Activated CD4-positive, CD25-positive, alpha-beta regulatory T cell (primary cell): Measurements from ENCODE around the gene PRR12.

Source experiments
- DNase-seq, 4 experiments: peaks; one replicate each; lab custom pipeline; 2025; lab: John Stamatoyannopoulos, UW

Gene PRR12

DNA sequence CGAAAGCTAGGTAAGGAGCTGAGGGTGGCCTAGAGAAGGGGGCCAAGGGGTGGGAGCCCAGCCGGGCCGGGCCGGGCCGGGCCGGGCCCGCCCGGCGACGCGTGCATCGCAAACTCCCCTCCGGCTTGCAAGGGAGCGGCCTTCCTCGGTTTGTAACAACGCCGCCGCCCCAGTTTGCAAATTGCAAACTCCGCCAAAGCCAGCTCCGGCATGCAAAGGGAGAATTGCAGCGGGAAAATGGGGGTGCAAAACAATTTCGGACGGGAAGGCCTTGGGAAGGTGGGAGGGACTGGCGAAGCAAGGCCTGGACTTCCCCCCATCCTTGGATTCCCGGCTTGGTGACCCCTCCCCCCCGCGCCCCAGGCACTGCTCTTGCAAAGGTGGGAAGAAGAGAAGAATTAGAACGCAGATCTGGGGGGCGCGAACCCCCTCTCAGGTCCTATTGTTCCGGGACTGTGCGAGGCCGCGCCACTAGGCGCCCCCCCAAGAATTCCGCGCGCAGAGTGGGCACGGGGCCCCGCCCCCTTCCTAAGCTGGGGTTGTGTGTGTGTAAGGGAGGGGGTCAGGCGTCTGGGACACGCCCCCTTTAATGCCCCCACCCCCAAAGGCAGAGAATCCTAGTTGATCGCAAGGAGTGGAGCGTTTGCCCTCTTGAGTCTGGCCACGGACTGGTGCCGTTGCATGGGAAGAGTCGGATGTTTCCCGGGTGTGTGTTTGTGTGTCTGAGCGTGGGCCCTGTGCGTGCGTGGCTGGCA lies 926 bp downstream of the PRR12 start:
- no peak for DNase-seq

DNA sequence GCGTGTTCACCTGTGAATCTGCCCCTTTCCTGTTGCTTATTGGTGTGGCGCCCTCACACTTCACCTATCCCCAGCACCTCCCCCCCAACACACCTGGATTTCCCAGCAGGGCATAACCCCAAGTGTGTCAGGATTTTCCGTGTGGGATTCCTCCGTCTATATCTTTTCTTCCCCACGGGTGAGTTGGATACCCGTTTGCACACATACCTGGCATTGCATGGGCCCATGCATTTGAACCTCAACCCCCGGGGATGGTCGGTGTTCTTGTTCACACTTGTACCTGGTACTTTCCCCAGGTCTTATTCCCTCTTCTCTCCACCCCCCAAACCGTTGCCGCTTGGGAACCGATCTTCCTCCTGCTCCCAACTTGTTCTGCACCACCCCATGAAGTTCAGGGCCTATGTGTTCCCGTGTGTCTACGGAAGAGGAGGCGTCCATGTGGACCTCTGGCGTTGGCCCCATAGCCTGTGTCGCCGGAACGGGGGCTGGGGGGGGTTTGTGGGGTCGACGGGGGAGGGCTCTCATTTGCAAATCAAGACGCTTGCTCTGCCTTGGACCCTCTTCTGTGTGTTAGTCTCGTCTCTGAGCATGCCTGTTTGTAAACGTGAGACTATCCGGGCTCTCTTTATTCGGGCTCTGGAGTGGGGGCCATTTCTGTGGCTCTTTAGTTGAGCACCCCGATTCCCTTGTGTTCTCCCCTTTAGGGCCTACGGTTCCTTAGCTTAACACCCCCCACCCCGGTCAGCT lies 1.7 kb downstream of the PRR12 start:
- DNase-seq = no peak

DNA sequence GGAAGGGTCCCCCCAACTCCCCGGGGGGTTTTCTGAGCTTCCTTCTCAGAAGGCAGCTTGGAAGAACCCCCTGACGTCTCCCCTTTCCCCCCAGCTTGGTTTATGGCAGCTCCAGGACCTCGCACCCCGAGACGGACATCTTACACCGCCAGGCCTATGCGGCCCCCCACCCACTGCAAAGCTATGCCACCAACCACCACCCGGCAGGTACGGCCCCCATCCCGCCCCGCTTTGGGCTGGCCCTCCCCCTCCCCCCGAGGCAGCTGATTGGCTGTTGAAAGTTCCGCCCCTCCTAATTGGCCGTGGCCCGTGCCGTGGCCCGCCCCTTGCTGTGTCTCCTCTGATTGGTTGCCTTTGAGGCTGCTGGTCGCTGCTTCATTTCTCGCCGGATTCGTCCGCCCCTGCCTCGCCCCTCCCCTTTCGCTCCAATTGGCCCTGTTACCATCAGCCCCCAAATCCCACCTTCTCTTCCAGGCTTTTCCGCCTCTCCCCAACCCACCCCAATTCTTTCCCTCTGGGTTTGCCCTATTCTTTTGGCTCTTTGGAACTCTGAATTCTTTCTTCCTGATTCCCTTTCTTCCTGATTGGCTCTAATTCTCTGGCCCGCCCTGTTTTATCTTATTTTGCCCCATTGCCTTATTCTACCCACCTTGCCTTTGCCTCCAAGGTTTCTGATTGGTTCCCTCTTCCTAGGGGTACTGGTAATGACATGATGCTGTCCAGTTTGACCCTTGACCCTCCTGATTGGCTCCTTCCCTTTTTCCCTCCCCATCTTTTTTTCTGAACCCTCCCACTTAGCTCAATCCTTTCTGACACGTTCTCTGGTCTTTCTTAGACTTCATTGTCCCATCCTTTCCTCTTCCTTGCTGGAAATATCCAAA lies 2.5 kb downstream of the PRR12 start:
- peak; percentile 82 to 87 (median 84) for DNase-seq

DNA sequence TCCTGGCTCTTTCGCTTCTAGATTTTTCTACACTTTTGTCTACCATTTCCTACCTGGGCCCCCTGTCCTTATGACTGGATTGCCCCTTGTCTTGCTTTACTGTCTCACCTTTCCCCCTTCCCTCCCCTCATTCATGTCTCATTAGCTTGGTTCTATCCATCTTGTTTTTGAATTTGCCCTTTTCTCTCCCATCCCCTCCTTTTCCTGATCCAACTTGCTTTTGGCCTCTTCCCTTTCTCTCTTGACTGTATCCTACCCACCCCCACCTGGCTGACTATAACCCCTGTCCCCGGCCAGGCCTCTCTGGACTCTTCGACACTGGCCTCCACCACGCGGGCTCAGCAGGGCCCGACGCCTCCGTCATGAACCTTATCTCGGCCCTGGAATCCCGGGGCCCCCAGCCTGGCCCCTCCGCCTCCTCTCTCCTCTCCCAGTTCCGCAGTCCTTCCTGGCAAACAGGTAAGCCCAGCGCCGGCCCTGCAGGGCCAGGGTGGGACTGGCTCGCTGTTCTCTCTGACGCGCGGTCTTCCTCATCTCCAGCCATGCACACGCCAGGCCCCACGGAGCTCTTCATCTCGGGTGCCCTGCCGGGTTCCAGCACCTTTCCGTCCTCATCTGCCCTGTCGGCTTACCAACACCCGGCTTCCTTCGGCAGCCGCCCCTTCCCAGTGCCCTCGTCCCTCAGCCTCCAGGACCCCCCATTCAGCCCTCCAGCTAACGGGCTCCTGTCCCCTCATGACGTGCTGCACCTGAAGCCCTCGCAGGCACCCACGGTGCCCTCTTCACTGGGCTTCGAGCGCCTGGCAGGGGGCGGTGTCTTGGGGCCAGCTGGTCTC lies 3.4 kb downstream of the PRR12 start:
- no peak for DNase-seq

DNA sequence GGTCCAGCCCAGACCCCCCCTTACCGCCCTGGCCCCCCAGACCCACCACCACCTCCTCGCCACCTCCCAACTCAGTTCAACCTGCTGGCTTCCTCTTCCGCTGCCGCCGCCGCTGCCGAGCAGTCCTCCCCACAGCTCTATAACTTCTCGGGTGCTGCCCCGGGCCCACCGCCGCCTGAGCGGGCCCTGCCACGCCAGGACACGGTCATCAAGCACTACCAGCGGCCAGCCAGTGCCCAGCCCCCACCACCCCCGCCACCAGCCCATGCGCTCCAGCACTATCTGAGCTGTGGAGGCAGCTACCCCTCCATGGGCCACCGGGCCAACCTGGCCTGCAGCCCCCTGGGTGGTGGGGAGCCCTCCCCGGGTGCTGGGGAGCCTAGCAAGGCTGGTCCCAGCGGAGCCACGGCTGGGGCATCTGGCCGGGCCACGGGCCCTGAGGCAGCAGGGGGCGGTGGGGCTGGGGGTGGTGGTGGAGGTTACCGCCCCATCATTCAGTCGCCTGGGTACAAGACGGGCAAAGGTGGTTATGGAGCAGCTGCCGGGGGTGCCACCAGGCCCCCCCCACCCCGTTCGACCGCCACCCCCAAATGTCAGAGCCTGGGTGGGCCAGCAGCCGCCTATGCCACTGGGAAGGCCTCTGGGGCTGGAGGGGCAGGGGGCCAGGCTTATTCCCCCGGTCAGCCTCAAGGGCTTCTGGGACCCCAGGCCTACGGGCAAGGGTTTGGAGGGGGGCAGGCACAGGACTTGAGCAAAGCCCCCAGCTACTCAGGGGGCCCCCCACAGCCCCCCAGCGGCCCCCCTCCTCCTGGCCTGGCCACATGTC lies 4.2 kb downstream of the PRR12 start:
- DNase-seq = no peak

DNA sequence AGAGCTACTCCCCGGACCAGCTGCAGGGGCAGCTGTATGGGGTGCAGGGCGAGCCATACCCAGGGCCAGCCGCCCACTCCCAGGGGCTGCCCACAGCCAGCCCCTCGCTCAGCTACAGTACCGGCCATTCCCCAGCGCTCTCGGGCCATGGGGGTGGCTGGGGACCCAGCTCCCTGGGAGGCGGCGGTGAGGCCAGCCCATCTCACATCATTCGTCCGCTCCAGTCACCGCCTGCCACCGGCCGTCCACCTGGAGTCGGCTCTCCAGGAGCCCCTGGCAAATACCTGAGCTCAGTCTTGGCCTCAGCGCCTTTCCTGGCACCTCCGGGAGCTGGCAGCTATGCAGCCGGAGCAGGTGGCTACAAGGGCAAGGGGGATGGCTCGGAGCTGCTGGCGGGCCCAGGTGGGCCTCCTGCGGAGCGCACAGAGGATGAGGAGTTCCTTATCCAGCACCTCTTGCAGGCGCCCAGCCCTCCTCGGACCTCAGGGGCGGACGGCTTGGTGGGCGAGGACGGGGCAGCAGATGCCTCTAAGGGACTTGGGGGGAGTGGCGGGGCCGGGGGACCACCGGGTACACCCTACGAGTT lies 4.9 kb downstream of the PRR12 start:
- no peak for DNase-seq

DNA sequence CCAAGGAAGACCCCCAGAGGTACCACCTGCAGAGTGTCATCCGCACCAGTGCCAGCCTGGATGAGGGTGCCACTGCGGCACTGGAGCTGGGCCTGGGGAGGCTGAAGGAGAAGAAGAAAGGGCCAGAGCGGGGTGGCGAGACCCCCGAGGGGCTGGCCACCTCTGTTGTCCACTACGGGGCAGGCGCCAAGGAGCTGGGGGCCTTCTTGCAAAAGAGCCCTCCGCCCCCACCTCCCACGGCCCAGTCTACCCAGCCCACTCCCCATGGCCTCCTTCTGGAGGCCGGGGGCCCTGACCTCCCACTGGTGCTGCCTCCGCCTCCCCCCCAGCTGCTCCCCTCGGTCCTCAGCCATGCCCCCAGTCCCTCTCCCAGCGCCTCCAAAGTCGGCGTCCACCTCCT lies 5.4 kb downstream of the PRR12 start:
- no peak for DNase-seq

DNA sequence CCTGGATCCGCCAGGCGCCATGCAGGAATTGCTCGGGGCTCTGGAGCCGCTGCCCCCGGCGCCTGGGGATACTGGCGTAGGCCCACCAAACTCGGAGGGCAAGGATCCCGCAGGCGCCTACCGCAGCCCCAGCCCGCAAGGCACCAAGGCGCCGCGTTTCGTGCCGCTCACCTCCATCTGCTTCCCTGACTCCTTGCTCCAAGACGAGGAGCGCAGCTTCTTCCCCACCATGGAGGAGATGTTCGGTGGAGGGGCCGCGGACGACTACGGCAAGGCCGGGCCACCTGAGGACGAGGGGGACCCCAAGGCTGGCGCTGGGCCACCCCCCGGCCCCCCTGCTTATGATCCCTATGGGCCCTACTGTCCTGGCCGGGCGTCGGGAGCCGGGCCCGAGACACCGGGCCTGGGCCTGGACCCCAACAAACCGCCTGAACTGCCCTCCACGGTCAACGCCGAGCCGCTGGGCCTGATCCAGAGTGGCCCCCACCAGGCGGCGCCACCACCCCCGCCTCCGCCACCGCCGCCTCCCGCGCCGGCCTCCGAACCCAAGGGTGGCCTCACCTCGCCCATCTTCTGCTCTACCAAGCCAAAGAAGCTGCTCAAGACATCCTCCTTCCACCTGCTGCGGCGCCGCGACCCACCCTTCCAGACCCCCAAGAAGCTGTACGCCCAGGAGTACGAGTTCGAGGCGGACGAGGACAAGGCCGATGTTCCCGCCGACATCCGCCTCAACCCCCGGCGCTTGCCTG lies 6.1 kb downstream of the PRR12 start:
- no peak for DNase-seq

DNA sequence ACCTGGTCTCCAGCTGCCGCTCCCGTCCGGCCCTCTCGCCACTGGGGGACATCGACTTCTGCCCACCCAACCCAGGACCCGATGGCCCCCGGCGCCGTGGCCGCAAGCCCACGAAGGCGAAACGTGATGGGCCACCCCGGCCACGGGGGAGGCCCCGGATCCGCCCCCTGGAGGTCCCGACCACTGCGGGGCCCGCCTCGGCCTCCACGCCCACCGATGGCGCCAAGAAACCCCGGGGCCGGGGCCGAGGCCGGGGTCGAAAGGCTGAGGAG lies 6.7 kb downstream of the PRR12 start:
- no peak for DNase-seq

DNA sequence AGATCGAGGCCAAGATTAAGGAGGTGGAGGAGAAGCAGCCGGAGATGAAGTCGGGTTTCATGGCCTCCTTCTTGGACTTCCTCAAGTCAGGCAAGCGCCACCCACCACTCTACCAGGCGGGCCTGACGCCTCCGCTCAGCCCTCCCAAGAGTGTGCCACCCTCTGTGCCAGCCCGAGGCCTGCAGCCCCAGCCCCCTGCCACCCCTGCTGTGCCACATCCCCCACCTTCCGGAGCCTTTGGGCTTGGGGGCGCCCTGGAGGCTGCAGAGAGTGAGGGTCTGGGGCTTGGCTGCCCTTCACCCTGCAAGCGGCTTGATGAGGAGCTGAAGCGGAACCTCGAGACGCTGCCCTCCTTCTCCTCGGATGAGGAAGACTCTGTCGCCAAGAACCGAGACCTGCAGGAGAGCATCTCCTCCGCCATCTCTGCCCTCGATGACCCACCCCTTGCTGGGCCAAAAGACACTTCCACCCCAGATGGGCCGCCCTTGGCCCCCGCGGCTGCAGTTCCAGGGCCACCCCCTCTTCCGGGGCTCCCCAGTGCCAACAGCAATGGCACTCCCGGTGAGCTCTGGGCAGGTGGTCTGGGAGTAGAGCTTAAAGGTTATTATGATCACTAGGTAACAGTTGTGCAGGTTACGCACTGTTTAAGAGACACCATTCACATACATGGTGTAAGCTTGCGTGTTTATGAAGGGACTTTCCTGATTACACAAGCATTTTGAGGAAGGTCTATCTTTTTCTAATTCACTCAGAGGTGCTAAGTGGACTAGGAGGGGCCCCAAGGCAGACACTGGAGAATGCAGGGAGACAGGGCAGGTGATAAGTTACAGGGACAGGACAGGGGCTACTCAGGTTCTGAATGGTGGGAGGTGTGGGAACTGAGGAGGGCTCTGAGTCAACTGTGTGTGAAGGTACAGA lies 8.7 kb downstream of the PRR12 start:
- DNase-seq = no peak

DNA sequence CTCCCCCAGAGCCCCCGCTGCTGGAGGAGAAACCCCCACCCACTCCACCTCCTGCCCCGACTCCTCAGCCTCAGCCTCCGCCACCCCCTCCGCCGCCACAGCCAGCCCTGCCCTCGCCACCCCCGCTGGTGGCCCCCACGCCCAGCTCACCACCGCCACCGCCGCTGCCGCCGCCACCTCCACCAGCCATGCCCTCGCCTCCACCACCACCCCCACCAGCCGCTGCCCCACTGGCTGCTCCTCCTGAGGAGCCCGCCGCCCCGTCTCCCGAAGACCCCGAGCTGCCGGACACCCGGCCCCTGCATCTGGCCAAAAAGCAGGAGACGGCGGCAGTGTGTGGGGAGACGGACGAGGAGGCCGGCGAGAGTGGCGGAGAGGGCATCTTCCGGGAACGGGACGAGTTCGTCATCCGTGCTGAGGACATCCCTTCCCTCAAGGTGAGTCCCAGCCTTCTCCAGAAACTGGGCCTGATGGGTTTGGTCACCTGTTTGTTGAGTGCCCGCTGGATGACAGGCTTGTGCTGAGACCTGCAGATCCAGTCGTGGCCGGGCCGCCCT lies 10.6 kb downstream of the PRR12 start:
- DNase-seq = no peak

DNA sequence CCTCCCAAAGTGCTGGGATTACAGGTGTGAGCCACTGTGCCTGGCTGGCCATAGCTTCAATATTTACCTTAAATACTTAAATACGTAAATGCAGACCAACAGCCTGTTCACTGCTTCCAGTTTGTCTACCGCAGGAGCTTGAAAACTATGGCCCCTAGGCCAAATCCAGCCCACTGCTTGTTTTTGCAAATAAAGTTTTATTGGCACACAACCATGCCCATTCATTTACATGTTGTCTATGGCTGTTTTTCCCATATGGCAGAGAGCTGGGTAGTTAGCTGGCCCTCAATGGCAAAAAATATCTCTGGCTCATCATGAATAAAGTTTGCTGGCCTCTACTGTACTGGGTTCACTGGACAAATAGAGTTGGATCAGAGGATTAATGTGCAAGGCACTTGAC lies 11.8 kb downstream of the PRR12 start:
- DNase-seq = no peak

DNA sequence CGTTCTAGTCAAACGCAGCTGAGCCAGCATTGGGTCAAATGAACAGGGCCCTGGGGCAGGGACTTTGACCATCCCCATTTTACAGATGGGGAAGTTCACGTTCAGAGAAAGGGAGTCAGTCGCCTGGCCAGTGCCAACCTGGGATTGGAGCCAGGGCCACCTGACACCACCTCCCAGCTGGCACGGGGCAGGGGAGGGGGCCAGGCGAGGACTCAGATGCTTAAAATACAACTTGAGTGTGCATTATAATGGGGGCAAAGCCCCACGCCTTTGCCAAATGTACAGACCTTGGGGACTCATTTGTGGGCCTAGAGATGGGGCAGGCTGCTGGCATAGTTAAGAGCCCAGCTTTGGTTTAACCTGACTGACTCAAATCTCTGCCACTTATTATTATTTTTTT lies 14.6 kb downstream of the PRR12 start:
- no peak for DNase-seq

DNA sequence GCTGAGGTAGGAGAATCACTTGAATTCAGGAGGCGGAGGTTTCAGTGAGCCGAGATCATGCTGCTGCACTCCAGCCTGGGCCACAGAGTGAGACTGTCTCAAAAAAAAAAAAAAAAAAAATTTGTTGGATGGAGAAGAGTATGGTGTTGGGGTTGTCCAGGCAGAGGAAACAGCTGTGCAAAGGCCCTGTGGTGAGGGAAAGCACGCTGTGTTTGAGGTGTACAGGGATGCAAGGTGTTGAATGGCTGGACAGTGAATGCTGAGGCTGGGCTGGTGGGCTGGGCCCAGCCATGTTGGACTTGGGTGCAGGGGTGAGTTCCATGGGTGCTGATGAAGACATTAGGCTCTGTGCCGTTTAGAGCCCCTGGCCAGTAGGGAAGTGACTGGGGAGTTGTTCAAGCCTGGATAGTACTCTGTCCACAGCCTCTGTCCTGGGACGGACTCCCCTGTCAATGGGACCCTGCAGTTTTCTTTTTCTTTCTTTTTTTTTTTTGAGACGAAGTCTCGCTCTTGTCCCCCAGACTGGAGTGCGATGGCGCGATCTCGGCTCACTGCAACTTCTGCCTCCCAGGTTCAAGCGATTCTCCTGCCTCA lies 18.6 kb downstream of the PRR12 start:
- no peak for DNase-seq

DNA sequence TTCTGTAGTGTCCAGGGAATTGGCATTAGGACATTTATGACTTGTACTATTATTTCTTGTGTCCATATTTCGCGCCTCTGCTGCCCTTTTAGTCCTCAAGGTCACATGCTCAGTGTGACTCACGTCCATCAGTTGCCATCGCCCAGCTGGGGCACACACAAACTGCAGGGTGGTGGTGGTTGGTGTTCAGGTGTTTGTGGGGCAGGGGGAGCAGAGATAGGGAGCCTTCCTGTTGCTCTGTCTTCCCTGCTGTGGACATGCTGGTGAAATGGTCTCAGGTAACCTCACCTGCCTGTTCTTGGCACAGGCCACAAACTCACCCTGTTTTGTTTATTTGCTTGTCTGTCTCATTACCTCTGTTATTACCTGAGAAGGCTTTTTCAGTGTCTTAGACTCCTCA lies 22.4 kb downstream of the PRR12 start:
- no peak for DNase-seq

DNA sequence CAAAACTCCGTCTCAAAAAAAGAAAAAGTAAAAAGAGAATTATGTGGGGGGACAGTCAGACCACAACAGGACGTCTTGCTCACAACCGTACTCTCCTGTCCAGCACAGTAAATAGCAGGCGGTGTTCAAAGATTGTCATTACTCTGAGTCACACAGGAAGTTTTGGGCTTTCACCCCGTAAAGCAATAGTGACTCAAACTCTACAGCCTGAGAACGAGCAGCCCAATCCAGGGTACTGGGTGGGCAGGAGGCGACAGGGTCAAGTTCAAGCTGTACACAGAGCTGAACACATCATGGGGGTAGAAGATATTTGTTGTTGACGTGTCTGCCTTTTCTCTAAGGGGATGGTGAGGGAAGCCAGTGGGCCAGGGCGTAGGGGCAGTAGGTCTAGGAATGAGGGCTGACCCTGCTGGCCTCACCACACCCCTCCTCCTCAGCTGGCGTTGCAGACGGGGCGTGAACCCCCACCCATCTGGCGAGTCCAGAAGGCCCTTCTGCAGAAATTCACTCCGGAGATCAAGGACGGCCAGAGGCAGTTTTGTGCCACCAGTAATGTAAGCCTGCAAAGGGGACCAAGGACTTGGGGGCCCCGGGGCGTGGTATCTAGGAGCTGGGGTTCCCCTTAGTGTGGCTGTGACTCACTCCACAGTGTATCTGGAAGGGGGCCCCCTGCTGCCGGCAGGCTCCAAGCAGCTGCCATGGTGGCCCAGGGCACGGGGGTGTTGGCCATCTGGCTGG lies 23.3 kb downstream of the PRR12 start:
- DNase-seq = no peak

DNA sequence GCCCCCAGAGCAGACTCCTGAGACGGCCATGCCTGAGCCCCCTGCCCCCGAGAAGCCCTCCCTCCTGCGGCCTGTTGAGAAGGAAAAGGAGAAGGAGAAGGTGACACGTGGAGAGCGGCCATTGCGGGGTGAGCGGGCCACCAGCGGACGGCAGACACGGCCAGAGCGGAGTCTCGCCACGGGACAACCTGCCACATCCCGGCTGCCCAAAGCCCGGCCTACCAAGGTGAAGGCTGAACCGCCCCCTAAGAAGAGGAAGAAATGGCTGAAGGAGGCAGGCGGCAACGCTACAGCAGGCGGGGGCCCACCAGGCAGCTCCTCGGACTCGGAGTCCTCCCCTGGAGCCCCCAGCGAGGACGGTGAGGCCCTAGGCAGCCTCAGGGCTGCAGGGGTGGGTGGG lies 24.9 kb downstream of the PRR12 start:
- no peak for DNase-seq

DNA sequence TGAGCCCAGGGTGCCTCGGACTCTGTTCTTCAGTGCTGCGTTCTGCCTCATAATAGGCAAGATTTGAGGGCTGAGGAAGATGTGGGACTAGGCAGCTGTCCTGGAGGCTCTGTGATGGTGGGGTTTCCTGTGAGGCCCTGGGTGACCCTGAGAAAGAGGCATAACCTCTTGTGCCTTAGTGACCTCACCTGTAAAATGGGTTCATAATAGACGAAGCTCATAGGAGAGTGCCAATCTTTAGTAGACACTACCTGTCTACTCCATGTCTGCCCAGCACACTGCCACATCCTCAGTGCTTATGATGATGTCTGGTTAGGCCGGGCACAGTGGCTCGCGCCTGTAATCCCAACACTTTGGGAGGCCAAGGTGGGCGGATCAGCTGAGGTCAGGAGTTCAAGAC lies 25.6 kb downstream of the PRR12 start:
- no peak for DNase-seq
